T-helper 1 cell treated with Interleukin-12 subunit alpha and Interleukin-12 subunit beta and Interleukin-4 antibody, amounts not matched to agents 30 ng/mL and 1 ng/mL, for 36 hours (primary cell): Measurements from ENCODE around the gene CKB. TPM values are rescaled to one million over a fixed set of nuclear protein-coding genes. Genes with fewer than 3 reads are reported as not detected.
"Not testable (repeated sequence)": the region's sequence is repeated elsewhere in the genome, so short reads cannot be mapped to it uniquely, and the experiment has no call there.

Experiments
- intact Hi-C: fragments of 100-400 bp; cut with micrococcal nuclease; formaldehyde crosslinking; loops from one replicate; pipeline ENCODE4 v1.15.1; 2024
- total RNA-seq: library from RNA; stranded (reverse); gene quantifications from 2 replicates; pipeline ENCODE4 v1.2.3, GENCODE V29; 2022

CKB gene
- total RNA-seq, 1 donor from 2014 or later: 4.2 TPM

DNA sequence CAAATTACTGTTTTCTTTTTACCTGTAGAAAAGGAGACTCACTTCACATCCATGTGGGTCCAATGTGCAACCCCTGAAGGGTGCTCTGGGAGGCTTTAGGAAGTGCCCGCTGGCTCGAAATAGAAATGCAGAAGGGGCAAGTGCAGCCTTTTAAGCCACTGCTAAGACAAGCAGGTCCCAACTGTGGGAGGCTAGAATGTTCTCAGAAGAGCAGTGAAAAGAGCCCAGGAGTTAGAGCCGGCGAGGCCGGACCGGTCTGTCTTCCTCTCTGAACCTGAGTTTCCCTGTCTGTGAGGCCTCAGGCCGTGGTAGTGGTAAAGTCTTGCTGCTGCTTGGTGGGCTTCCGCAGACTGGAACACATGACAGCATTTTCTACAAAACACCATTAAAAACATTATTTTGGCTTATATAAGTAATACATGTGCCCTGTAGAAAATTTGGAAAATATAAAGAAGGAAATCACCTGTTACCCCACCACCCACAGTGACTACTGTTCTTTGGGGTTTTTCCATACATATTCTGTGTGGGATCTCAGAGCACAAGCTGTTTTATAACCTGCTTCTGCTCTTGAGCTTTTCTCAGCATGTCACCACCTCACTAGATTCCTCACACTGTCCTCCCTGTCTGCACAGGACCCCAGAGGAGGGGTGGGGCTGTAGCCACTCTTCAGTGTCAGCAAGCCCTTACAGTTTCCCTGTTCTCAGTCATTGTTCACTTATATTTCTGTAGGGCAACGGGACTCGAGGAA lies 6.0 kb downstream of the CKB start:
- intact Hi-C loops: no loop called here

DNA sequence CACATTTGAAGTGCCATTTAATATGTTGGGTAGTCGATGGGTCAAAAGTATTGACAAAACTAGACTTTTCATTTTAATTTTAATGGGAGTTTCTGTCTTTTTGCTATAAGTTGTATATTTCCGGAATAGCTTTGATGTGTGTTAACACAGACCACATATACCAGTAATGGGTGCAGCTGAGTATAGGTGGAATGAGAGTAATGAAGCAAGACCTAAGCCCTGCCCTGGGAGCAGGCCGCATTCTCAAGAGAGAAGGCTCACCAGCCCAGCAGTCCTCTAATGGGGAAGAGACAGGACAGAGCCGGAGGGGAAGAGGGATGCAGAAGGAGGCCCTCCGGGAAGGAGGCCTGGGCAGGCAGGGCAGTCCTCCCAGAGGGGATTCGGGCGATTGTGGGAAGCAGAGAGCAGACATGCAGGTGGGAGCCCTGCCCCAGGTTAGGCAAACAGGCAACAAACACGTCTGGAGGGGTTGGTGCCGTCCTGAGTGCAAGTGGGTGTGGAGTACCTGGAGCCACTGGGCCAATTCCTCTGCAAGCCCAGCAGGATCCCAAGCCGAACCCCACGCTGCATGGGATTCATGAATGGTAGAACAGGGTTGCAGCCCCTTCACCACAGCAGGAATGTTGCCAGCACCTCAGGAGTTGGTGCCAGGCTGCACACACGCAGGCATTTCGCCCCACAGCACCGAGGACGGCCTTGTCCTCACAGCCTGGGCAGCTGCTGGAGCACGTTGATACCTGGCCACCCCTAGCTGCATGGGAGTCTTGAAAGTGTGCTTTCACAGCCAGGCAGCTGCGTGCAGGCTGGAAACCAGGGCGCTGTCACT lies 7.8 kb downstream of the CKB start:
- intact Hi-C loops: no loop called here

DNA sequence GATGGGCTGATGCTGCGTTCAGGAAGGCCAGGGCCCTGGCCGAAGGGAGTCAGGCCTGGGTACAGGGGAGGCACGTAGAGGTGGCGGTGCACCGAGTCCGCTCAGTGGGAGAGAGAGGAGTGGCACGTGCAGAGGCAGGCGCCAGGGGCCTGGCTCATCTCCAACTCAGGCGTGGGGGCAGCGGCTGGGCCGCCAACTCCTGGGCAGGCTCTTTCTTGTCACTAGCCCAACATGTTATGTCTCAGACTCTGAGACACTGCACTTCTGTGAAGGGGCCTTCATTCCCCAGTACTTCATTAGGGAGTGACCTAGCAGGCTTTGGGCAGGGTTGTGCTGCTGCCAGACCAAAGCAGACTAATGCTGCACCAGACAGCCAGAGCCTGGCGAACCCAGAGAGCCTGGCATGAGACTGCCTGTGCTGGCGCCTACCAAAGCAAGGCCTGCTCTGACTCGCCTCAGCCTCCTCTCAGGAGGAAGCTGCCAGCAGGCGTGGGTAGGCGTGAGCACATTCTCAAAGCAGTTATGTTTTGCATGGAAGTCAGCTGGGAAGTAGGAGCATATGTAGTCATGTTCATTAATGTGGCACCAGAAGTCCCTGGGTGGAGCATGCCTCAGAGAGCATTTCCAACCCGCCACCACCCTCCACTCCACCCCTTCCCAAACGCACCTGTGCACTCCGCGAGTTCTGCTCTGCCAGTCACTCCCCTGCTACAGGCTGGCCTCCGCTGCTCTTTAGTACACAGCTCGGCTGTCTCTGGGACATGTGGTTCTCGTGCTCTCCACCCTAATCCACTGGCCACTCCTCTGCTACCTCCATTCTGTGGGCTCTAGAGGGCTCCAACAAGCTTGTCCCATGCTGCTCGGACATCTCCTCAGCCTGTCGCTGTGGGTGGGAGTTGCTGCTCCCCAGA lies 9.7 kb downstream of the CKB start:
- intact Hi-C loops: no loop called here

DNA sequence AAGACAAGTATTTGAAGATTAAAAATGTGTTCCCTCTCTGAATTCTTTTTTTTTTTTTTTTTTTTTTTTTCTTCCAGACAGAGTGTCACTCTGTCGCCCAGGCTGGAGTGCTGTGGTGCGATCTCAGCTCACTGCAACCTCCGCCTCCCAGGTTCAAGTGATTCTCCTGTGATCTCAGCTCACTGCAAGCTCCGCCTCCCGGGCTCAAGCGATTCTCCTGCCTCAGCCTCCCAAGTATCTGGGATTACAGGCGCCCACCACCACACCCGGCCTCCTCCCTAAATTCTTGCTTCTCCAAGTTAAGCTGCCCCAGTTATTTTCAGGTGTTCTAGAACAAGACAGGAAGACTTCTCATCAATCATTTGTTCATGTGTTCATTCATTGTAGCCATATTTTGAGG lies 10.4 kb downstream of the CKB start:
- intact Hi-C loops: not testable (repeated sequence)

DNA sequence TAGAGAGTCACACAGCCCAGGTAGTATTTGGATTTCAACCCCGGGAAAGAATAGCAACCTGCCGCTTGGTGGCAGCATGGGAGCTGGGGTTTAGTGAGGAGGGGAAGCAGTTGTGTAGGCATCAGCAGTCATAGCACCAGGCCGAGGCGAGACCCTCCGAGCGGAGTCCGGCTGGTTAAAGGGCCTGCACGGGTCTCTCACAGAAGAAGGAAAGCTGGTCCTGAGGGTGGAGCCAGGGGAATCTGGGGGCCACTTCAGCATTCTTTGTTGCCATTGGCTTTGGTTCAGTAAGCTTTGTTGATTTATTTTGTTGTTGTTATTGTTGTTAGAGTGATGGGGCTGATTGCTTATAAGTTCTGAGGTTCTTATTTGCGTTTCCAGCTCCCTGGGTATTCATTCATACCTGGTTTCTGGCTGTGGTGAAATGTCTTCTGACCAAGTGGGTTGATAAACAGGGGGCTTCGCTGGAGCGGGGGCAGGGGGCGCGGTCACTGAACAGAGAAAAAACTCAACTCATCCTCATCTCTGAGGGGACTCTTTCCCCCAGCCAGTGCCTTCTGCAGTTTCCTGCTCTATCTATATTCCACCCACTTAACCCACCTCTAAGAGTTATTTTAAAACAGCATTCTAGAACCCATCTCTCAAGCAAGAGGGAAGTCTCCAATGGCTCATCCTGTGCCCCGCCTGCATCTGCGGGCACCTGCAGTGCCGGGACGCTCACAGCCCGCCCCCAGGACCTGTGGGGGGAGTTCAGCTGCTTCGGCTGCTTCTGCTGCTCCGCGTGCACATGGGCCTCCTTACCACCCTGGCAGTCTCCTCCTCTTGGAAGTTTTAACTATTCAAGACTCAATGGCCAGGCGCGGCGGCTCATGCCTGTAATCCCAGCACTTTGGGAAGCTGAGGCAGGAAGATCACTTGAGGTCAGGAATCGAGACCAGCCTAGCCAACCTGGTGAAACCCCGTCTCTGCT lies 11.6 kb downstream of the CKB start:
- intact Hi-C loops: no loop called here

DNA sequence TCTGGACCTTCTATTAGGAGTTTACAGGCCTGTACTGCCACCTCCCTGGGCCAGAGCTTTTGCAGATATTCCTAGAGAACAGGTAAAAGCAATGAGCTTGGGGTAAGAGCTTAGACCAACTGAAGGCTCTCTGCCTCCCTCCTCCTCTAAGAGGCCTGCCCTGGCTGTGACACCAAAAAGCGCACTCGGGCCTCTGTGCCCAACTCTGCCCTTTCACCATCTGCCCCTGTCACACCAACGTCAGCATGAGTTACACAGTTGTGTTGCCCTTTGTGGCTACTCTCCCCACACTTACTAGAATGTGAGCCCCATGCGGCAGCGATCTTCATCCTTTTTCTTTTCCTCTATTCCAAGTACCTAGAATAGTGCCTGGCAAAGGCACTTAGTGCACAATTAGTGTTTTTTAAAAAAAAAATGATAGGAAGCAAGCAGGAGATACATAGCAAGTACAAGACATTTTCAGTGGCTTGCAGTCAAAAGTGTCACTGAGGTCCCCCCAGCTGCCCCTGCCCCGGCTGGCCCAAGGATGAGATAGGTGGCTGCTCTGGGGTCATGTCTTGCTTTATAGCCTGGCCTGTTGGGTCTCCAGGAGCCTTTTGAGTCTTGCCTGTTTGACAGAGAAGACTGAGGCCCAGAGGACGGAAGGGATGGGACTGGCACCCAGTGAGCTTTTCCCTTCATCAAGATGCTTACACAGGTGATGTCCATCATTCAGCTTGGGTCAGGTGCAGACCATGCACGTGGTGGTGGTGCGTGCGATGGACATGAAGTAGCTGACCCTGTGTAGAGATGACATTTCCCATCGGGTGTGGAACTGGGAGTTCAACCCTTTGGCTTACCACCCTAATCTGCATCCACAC lies 12.5 kb downstream of the CKB start:
- intact Hi-C loops: no loop called here

DNA sequence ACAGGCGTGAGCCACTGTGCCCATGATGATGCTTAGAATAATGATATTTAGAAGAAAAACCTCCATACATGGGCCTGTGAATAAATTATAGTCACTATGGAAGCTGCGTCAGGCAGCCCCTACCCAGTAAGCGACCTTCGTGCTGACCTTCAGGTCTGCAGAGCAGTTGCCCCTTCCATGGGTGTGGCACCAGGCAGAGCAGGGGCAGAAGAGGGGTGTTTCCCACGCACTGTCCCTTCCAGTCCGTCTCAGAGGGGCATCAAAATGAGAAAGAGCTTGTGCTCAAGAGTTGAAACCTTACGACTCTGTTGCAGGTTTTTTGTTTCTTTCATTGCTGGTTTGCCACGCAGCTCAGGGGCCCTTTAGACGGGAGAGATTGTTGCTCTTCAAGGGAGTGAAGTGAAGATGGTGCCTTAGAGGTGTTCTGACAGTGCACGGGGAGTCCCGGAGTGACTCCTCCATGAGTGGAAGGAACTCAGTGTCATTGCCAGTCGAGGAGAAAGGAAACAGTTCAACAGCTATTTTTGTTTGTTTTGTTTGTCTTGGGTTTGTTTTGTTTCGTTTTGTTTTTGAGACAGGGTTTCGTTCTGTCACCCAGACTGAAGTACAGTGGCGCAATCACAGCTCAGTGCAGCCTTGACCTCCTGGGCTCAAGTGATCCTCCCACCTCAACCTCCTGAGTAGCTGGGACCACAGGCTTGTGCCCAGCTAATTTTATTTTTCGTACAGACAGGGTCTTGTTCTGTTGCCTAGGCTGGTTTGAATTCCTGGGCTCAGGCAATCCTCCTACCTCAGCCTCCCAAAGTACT lies 13.9 kb downstream of the CKB start:
- intact Hi-C loops: no loop called here

DNA sequence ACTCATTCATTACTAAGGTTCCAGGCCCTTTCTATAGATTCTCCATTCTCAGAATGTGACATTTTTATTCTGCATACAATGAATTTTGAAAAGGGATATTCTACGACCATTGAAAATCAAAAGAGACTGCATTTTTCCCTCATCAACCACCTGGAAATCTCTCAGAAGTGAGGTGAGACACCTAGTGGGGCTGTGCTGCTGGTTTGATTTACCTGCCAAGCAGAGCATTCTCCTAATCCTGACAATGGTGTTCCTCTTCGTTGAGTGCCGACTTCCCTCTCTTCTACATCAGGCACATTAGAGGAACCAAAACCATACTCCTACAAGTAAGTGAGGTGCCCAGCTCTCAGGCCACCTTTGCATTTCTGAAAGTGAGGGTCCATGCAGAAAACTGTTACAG lies 14.9 kb downstream of the CKB start:
- intact Hi-C loops: no loop called here

DNA sequence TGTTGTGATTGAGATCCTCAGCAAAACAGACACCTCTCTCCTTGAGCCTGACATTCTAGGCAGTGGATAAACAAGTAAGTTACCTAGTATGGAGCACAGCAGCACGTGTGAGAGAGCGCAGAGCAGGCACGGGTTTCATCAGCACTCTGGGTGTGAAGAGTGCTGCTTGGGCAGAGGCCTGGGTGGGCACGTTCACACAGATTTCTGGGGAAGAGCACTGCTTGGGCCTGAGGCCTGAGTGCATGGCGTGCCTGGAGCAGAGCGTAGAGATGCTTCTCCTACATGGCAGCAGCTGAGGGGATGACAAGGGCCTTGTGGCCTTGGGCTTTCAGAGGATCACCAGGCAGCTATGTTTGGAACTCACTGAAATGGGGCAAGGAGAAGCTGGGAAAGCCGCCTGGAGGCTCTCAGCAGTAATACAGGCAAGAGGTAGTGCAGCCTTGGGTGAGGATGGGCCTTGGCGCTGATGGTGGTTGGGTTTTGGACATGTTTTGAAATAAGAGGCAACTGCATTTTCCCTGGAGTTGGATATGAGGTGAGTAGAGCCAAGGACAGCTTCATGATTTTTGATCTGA lies 17.6 kb downstream of the CKB start:
- intact Hi-C loops: no loop called here

DNA sequence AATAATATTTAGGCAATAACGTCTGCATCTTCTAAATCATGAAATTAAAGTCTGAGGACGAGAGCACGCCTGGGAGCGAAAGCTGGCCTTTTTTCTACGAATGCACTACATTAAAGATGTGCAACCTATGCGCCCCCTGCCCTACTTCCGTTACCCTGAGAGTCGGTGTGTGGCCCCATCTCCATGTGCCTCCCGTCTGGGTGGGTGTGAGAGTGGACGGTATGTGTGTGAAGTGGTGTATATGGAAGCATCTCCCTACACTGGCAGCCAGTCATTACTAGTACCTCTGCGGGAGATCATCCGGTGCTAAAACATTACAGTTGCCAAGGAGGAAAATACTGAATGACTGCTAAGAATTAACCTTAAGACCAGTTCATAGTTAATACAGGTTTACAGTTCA lies 19.3 kb downstream of the CKB start:
- intact Hi-C loops: no loop called here

DNA sequence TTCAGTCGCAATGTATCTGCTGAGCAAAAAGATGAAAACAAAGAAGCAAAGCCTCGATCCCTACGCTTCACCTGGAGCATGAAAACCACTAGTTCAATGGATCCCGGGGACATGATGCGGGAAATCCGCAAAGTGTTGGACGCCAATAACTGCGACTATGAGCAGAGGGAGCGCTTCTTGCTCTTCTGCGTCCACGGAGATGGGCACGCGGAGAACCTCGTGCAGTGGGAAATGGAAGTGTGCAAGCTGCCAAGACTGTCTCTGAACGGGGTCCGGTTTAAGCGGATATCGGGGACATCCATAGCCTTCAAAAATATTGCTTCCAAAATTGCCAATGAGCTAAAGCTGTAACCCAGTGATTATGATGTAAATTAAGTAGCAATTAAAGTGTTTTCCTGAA lies 19.8 kb downstream of the CKB start:
- intact Hi-C loops: no loop called here

DNA sequence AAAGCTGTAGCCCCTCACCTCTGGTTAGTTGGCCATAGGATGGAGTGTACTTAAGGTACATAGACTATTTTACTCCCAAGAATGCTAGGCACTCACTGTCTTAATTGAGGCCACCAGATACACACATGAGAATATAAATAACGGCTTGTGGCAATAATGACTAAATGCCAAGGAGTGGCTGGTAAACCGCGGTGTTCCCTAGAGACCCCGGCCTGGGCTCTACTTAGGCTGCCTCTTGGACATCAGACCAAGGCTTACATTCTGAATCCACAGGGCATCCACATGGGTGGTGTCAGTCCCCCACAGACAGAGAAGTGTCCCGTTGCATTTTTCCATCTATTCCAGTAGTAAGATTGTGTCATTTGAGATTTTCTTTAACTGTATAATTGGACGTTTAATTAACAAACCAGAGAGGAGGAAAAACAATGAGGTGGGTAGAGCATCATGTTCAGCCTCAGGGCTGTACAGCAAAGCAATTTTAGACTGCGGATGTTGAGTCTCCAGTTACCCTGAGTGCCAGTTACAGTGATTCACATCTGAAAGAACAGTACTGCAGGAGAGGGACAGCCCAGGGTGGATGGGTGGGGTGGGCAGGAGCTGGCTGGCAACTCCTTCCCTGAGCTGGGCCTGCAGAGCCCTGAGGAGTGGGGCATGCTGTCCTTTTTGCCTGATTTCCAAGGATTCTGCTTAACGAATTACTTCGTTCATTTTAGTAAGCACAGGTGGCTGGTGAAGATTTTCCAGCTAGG lies 20.5 kb downstream of the CKB start:
- intact Hi-C loops: no loop called here

DNA sequence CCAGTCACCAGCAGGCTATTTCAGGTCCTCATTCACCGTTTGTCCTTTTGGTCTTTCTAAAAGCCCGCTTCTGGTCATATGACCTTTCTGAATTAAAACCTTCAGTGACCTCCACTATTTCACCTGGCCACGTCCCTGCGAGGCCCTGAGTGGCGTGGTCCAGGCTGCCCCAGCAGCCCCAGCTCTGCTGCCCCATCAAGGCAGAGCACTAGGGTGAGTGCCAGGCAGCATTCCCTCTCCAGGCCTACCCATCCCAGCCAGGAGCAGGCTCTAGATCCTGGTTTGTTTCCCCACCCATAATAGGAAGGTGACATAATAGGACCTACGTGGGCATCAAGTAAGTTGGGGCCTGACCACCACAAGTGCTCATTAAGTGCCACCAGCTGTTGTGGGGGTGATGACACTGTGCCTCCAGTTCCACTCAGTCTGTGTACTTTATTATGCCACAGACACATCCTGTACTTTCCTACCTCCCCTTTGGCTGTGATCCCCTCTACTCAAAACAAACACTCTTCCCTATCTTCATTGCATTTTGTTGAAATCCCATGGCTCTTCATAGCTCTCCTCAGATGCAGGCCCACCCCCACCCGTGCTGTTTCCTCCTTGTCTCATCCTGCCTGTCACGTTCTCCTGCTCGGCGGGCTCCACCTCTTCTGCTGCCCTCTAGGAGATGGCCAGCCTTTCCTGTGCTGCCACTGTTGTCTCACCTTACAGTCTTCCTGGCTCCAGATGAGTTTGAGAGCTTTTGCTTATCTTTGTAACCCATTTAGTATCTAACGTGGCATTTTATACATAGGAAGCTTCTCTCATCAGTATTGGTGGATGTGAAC lies 21.4 kb downstream of the CKB start:
- intact Hi-C loops: no loop called here

DNA sequence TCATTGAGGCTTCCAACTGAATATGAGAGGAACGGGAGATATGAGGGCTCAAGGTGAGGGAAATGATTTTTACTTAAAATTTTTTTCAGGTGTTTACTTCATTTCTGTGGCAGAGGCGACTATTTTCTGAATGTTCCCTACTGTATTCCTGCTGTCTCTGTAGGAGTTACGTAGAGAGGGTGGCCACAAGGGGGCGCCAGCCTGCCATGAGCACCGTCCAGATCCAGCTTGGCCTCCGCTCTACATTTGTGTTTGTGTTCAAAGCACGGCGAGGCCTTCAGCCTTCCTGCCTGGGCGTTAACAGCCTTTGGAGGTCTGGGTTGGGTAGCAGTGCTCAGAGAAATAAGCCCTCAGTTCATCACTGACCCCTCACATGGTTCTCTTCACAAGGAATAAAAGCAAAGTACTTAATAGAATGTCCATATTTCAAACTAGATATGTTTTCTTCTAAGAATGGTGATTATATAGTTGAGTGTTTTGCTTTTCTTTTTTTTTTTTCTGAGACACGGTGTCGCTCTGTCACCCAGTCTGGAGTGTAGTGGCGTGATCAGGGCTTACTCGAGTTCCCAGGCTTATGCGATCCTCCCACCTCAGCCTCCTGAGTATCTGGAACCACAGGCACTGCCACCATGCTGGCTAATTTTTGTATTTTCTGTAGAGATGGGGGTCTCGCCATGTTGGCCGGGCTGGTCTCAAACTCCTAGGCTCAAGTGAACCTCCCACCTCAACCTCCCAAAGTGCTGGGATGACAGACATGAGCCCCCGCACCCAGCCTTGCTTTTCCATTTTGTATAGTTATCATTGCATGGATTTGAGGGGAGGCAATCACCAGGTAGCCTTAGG lies 22.3 kb downstream of the CKB start:
- intact Hi-C loops: loop anchor here (1.0 kb wide), 2 partner anchors 46 to 422 kb away; no protein-coding TSS in a partner anchor

DNA sequence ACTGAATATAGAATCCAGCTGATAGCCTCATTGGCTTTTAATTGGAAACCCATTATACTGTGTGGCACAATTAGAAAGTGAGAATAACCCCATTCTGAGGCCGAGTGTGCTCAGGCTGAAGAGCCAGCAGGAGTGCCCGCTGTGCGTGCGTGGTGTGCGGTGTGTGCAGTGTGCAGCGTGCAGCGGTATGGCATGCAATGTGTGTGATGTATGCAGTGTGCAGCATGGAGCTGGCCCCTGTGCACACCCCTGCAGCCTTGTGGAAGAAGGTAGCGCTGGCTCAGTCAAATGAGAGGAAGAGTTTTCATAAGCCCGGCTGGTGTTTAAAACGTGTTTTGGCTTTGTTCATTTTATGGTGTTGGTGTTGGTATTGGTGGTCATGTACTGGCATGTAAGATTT lies 22.9 kb downstream of the CKB start:
- intact Hi-C loops: loop anchor here (1.0 kb wide), 2 partner anchors 47 to 421 kb away; no protein-coding TSS in a partner anchor

DNA sequence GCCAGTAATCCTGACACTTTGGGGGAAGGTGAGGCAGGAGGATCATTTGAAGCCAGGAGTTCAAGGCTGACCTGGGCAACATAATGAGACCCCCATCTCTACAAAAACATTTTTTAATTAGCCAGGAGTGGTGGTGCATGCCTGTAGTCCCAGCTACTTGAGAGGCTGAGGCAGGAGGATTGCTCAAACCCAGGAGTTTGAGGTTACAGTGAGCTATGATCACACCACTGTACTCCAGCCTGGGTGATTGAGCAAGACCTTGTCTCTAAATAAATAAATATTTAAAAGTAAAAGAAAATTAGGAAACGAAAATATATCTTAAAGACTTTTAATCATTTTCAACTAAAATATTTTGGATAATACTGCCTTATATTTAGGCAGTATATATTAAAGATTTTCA lies 25.9 kb downstream of the CKB start:
- intact Hi-C loops: no loop called here
